Endometrial microvascular endothelial cells (primary cell): ENCODE results near the gene HAUS5. TPM values are rescaled to one million over a fixed set of nuclear protein-coding genes. Genes with fewer than 3 reads are reported as not detected.
"Not testable (repeated sequence)": the region's sequence is repeated elsewhere in the genome, so short reads cannot be mapped to it uniquely, and the experiment has no call there.

Experiments
- in situ Hi-C: cut with HindIII; loops from 2 replicates; pipeline ENCODE4 v1.10.0; 2017; ENCODE audit warnings: low sequenced_read_pairs, low pct_unique_long_range_greater_than_20kb; ENCODE audit errors: inconsistent ontology term
- total RNA-seq: library from RNA; depleted of rRNA; stranded (reverse); fragments of >200 nt; gene quantifications from one replicate; pipeline ENCODE4 v1.2.3, GENCODE V29; 2015; ENCODE audit errors: inconsistent ontology term

Gene HAUS5
- total RNA-seq, 1 donor from 2014 or later: 20.8 TPM

DNA sequence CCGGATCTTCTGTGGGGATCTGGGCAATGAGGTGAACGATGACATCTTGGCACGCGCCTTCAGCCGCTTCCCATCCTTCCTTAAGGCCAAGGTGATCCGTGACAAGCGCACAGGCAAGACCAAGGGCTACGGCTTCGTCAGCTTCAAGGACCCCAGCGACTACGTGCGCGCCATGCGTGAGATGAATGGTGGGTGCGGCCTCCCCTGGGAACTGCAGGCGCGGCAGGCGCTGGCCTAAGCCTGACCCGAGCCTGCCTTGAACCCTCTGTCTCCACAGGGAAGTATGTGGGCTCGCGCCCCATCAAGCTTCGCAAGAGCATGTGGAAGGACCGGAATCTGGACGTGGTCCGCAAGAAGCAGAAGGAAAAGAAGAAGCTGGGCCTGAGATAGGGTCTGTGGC, 24.6 kb downstream of the HAUS5 start:
- in situ Hi-C loops: no loop called here

DNA sequence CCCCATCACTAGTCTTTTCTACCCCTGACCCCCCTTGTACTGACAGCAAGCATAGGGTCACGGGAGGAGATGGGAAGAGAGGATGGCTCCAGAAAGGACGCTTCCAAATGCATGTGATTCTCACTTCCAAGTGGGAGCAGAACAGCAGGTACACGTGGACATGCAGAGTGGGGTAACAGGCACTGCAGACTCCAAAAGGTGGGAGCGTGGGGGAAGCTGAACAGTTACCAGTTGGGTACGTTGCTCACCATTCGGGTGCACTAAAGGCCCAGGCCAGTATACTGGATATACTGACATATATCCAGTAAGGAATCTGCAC, 26.7 kb downstream of the HAUS5 start:
- in situ Hi-C loops: no loop called here

DNA sequence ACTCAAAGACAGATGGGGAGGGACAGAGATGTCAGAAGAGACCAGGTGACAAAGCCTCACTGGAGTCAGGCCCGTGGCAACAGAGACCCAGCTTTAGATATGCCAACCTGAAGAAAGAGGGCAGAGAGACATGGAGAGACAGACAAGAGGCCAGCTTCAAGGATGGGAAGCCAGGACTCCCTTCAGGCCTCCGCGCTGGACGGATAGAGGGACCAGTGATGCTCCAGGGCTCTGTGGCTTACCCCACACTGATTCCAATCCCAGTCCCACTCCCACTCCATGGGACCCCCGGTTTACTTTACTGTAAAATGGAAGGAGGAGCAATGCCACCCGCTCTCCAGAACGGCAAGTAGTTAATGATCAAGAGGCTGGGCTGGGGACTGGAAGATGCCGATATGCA, 27.3 kb downstream of the HAUS5 start:
- in situ Hi-C loops: no loop called here

DNA sequence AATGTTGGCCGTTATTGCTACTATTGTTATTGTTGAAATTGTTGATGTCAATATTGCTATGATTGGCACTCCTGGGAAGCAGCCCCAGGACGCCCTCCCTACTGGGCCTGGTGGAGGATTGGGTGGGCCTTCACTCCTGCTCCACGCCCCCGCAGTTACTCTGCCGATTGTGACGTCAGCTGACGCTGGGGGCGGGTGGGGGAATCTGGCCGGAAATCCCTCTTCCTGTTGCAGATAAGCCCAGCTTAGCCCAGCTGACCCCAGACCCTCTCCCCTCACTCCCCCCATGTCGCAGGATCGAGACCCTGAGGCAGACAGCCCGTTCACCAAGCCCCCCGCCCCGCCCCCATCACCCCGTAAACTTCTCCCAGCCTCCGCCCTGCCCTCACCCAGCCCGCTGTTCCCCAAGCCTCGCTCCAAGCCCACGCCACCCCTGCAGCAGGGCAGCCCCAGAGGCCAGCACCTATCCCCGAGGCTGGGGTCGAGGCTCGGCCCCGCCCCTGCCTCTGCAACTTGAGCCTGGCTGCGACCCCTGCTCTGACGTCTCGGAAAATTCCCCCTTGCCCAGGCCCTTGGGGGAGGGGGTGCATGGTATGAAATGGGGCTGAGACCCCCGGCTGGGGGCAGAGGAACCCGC, 29.1 kb downstream of the HAUS5 start, which contains the start of gene ETV2:
TSS of gene ETV2 (plus strand) at position 231 of the 637 bp plus-strand sequence. CDS start 716 bp downstream, outside the sequence.
- in situ Hi-C loops: no loop called here

DNA sequence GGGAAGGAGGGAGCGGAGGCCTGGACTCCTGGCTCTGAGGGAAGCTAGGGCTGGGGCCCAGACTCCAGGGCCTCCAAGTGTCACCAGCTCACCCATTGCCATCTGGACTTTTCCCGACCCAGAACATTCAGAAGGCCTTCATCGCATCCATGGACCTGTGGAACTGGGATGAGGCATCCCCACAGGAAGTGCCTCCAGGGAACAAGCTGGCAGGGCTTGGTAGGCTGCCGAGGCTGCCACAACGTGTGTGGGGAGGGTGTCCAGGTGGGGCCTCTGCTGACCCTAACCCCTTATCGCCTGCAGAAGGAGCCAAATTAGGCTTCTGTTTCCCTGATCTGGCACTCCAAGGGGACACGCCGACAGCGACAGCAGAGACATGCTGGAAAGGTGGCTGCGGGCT, 29.8 kb downstream of the HAUS5 start:
- in situ Hi-C loops: no loop called here

DNA sequence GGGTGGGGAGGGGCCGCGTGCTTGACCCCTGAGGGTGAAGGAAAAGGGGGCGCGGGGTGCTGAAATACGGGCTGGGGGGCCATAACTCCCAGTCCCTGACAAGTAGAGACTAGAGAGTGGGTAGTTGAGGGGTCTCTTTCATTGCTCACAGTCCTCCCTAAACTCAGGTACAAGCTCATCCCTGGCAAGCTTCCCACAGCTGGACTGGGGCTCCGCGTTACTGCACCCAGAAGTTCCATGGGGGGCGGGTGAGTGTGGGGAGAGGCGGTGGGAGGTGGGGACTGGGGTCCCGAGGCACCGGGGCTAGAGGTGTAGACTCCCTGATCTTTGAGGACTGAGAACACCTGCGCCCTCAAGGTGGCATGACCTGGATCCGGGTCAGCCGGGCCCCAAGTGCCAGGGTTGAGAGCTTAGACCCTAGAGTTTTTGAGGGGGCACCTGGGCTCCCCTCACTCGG, 30.3 kb downstream of the HAUS5 start:
- in situ Hi-C loops: no loop called here

DNA sequence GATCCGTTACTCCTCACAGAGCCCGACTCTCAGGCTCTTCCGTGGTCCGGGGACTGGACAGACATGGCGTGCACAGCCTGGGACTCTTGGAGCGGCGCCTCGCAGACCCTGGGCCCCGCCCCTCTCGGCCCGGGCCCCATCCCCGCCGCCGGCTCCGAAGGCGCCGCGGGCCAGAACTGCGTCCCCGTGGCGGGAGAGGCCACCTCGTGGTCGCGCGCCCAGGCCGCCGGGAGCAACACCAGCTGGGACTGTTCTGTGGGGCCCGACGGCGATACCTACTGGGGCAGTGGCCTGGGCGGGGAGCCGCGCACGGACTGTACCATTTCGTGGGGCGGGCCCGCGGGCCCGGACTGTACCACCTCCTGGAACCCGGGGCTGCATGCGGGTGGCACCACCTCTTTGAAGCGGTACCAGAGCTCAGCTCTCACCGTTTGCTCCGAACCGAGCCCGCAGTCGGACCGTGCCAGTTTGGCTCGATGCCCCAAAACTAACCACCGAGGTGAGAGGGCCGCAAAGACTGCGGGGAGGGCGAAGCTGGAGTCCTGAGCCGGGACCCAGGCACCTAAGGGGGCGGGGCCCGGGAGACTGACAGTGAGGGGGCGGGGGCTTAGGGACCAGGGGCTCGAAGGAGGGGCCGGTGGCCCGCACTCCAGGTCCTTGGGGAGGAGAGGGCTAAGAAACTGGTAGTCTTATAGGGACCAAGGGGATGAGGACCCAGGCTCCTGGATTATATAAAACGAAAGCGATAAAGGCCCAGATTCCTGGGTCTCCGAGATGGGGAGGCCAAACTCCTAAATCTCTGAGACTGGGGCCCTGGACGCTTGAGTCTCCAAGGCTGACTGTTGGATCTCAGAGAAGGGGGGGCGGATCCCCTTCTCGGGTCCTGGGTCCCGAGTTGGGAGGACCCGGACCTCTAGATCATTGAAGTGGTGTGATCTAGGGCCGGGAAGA, 31.0 kb downstream of the HAUS5 start:
- in situ Hi-C loops: no loop called here

DNA sequence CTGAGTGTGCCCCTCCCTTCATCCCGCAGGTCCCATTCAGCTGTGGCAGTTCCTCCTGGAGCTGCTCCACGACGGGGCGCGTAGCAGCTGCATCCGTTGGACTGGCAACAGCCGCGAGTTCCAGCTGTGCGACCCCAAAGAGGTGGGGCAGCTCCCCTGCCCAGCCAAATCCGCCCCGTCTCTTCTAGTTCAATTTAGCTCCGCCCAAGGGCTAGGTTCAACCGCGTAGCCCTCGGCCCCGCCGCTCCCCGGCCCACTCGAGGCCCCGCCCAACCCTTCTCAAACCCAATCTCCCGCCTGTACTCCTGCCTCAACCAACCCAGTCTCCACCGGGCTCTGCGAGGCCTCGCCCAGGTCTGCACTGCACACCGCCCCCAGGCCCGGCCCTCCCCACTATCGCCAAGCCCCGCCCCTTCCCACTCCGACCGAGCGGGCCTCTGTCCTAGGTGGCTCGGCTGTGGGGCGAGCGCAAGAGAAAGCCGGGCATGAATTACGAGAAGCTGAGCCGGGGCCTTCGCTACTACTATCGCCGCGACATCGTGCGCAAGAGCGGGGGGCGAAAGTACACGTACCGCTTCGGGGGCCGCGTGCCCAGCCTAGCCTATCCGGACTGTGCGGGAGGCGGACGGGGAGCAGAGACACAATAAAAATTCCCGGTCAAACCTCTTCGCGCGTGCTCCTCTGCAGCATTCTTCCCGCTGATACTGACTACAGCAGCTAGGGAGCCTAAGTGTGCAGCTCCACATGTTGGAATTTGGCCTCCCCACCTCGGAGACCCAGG, 31.9 kb downstream of the HAUS5 start:
- in situ Hi-C loops: no loop called here

DNA sequence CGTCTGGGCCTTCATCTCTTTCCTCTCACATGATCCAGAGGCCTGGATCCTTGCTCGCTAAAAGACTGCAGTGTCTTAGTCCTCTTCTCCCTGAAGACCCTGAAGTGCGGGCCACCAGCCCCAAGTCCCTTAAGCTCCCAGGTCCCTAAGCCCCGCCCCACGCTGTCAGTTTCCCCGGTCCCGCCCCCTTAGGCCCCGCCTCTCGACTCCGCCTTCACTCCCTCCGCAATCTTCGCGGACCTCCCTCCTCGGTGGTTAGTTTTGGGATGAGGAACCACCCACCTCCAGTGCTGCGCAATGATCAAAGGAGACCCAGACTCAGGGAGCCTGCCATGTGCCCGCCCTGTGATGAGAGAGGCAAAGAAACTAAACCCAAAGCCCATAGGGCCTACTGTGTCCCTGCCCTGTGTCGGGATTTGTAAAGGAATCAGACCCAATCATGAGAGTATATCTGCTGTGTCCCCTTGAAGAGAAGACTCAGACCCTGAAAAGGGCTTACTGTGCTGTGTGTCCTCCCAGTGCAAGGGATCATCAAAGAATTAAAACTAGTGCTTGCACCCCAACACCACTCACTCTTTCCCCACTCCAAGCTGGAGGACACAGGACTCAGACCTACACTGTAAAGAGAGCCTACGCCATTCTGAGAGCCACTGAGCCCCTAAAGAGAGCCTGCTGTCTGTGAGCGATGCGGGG, 32.6 kb downstream of the HAUS5 start:
- in situ Hi-C loops: no loop called here

DNA sequence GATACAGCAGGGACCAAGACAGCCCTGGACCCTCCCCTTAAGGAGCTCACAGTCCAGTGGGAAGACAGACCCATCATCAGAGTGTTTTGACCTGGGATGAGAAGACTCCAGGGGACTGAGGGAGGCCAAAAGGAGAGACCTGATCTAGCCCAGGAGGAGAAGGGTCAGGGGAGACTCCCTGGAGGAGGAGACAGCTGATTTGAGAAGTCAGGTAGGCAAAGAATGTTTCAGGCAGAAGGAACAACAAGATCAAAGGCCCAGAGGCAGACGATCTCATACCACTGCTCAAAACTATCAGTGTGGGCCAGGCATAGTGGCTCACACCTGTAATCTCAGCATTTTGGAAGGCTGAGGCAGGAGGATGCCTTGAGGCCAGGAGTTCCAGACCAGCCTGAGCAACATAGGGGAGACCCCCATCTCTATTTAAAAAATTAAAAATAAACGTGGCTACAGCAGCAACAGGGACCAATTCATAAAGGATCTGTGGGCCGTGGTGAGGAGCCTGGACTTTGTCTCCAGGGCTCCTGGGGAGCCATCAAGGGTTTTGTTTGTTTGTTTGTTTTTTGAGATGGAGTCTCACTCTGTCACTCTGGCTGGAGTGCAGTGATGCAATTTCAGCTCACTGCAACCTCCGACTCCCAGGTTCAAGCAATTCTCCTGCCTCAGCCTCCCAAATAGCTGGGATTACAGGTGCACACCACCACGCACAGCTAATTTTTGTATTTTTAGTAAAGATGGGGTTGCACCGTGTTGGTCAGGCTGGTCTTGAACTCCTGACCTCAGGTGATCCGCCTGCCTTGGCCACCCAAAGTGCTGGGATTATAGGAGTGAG, 33.4 kb downstream of the HAUS5 start:
- in situ Hi-C loops: no loop called here

DNA sequence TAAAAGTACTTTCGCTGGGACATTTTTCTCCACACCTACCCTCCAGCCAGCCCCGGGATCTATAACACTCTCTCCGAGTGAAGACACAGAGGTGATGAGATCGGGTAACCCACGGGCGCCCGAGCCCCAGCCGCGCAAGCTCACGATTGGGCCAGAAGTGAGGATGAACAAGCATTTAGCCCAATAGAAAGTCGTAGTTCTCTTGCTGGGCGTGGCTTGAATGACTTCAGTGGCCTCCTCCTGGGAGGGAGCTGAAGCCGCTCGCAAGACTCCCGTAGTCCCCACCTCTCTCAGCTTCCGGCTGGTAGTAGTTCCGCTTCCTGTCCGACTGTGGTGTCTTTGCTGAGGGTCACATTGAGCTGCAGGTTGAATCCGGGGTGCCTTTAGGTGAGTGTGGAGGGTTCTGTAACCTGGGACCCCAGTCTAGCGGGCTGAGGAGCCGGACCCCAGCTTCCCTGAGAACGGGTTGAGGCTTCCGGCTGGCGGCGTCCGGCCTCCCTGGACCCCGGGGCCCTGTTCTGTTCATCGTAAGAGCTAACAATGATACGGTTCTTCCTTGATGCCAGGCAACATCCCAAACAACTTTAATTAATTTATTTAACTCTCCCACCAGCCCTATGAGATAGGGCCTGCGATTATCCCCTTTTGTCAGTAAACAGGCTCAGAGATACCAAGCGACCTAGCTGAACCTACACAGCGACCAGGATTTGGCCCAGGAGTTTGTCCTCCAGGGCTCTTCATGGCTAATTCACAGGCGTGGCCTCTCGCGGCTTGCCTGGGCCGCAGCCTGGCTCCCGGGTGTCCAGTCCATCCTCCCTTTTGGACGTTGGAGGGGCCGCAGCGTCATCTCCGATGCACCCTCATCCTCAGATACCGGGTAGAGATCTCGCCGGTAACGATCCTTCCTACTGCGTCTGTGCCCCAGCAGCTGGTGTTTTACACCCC, 35.8 kb downstream of the HAUS5 start, which contains the start of gene COX6B1:
TSS of gene COX6B1 (plus strand) at position 307 of the 945 bp plus-strand sequence. CDS start 2,921 bp downstream, outside the sequence.
- in situ Hi-C loops: no loop called here

DNA sequence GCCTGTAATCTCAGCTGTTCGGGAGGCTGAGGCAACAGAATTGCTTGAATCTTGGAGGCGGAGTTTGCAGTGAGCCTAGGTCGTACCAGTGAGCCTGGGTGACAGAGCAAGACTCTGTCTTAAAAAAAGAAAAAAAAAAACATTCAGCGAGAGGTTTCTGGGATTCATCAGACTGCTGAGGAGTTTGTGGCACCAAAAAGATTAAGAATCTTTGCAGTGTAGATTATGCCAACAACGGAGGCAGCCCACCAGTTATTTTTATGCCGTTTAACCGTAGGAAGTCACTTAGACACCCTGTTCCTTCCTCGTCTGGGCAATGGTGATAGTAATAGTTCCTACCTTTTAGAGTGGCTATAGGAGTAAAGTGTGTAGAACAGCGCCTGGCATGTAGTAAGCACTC, 38.0 kb downstream of the HAUS5 start:
- in situ Hi-C loops: no loop called here

DNA sequence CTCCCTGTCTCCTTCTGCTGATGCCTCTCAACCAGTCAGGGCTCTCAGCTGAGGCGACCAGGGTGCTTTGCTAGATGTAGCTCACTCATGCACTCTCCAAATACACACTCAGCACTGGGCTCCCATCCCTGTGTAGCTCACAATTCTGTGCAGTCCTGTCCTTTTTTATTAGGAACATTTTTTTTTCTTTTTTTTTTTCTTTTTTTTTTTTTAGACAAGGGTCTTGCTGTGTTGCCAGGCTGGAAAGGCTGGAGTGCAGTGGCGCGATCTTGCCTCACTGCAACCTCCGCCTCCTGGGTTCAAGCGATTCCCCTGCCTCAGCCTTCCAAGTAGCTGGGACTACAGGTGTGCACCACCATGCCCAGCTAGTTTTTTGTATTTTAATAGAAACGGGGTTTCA, 42.3 kb downstream of the HAUS5 start:
- in situ Hi-C loops: not testable (repeated sequence)

DNA sequence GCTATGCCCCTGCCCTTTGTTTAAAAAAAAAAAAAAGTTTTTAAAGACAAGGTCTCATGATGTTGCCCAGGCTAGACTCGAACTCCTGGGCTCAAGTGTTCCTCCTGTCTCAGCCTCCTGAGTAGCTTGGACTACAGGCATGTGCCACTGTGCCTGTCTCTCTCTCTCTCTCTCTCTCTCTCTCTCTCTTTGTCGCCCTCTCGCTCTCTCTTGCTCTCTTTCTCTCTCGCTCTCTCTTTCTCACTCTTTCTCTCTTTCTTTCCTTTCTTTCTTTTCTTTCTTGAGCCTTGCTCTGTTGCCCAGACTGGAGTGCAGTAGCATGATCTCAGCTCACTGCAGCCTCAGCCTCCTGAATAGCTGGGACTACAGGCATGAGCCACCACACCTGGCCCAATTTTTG, 43.1 kb downstream of the HAUS5 start:
- in situ Hi-C loops: no loop called here

DNA sequence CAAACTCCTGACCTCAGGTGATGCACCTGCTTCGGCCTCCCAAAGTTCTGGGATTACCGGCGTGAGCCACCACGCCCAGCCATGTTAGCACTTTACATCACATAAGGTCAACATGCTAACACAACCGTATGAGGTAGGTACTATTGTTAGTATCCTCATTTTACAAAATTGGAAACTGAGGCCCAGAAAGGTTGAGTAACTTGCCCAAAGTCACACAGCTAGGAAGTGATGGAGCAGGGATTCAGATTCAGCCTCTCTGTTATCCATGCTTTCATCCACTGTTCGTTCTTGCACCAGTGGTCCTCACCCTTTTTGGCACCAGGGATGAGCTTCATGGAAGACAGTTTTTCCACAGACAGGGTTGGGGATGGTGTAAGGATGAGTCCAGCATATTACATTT, 44.2 kb downstream of the HAUS5 start:
- in situ Hi-C loops: no loop called here

DNA sequence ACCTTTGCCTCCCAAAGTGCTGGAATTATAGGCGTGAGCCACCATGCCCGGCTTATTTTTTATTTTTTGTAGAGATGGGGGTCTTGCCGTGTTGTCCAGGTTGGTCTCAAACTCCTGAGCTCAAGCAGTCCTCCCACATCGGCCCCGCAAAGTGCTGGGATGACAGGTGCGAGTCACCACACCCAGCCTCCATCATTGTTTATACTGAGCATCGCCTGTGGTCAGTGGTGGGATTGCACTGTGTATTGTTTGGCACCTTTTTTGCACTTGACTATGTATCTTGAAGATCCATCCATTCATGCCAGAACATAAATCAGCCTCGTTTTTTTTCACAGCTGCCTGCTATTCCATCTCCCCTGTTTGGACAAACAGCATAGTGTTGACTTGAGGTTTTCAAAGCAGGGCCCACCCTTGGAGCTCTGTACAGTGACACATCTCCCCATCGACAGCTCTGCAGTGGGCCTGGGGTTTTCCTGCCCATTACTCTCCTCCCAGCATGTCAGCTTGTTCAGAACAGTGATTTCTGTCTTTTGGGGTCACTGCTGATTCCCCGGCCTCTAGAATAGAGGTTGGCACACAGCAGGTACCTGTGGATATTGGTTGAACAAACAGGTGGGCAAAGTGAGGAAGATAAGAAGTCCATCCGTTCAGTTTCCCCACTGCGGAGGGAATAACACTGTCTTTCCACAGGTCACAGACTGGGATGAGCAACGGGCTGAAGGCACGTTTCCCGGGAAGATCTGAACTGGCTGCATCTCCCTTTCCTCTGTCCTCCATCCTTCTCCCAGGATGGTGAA, 45.6 kb downstream of the HAUS5 start:
- in situ Hi-C loops: no loop called here
